Central memory CD8-positive, alpha-beta T cell (primary cell): ENCODE results near the gene MTCP1.

ENCODE experiments used
- ATAC-seq: fragments of 150-1000 bp; cut with Tn5 transposase; replicated peaks from 2 replicates; pipeline ENCODE4 v1.10.0; 2022; ENCODE audit warnings: mild to moderate bottlenecking, moderate FRiP score, moderate number of reproducible peaks; ENCODE audit not compliant: poor library complexity, severe bottlenecking; ENCODE audit errors: extremely low read depth
- DNase-seq, 2 donors: peaks; one replicate each; pipeline ENCODE4 v3.0.0; 2021; ENCODE audit warnings: low spot score in 2 of 2
- H3K27ac Mint-ChIP-seq: one replicate; pipeline ENCODE4 v1.8.0; 2022; ENCODE audit warnings: low read depth, mild to moderate bottlenecking, moderate library complexity, mixed read lengths
- H3K27me3 Mint-ChIP-seq: one replicate; pipeline ENCODE4 v1.8.0; 2022; ENCODE audit warnings: mixed read lengths
- H3K36me3 Mint-ChIP-seq: one replicate; pipeline ENCODE4 v1.8.0; 2022; ENCODE audit warnings: mild to moderate bottlenecking, moderate library complexity, mixed read lengths; ENCODE audit not compliant: insufficient read depth
- H3K4me1 Mint-ChIP-seq: one replicate; pipeline ENCODE4 v1.8.0; 2022; ENCODE audit warnings: mixed read lengths
- H3K4me3 Mint-ChIP-seq: one replicate; pipeline ENCODE4 v1.8.0; 2022; ENCODE audit warnings: mild to moderate bottlenecking, moderate library complexity, mixed read lengths
- H3K9me3 Mint-ChIP-seq: one replicate; pipeline ENCODE4 v1.8.0; 2022; ENCODE audit warnings: mixed read lengths

MTCP1 gene

DNA sequence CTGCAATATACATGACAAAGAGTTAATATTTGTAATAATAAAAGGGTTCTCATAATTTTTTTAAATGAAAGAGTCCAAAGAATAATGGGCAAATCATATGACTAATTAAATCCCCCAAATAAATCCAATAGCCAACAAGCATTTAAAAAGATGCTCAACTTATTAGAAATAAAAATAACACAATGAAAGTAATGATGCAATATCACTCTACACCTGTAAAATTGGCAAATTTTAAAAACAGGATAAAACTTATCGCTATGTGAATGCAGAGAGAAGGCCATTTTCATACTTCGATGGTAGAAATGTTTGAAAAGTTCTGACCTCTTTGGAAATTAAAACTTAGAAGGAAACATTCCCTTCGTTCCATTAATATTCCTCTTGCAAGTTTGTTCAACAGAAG lies 50.3 kb downstream of the MTCP1 start:
- H3K27me3 Mint-ChIP-seq: no peaks in the 10 kb centered on the region
- no peaks in the 10 kb centered on the region for H3K9me3 Mint-ChIP-seq
- H3K27ac Mint-ChIP-seq: no peak overlapping the region
- H3K4me3 Mint-ChIP-seq: no peak overlapping the region
- no peak for ATAC-seq
- DNase-seq: no peak
- no peaks in the 10 kb centered on the region for H3K4me1 Mint-ChIP-seq
- no peaks in the 10 kb centered on the region for H3K36me3 Mint-ChIP-seq
